Fibroblast of villous mesenchyme (primary cell): ENCODE results near the gene MYBPC1. TPM values are rescaled to one million over a fixed set of nuclear protein-coding genes. Genes with fewer than 3 reads are reported as not detected.

Experiments used
- DNase-seq: peaks from one replicate; pipeline ENCODE4 v3.0.0-alpha.2; 2010; ENCODE audit warnings: low read depth
- H3K4me3 ChIP-seq: 2 replicates; pipeline ENCODE4 v1.5.1; 2011; ENCODE audit warnings: low read depth, mild to moderate bottlenecking, low read length
- CTCF ChIP-seq: IDR thresholded peaks from 2 replicates; pipeline ENCODE4 v1.5.1; 2012; ENCODE audit warnings: low read depth, mild to moderate bottlenecking, low read length; ENCODE audit not compliant: insufficient read depth
- total RNA-seq: library from RNA; depleted of rRNA; stranded (reverse); fragments of >200 nt; gene quantifications from 2 replicates; pipeline ENCODE4 v1.2.3, GENCODE V29; 2012

The MYBPC1 gene
- total RNA-seq, 1 donor = not detected

GRCh38 chr12:101566318-101566717 lies 28.5 kb upstream of the MYBPC1 start:
- no peak for DNase-seq
- H3K4me3 ChIP-seq = no peak overlapping the region
- no peak for TF ChIP-seq CTCF

GRCh38 chr12:101567918-101568317 lies 26.9 kb upstream of the MYBPC1 start:
- TF ChIP-seq CTCF = no peak
- no peak for DNase-seq
- no peak overlapping the region for H3K4me3 ChIP-seq

- peak; percentile 42 for DNase-seq
- TF ChIP-seq CTCF = peak; percentile 36
- H3K4me3 ChIP-seq = no peak overlapping the region
Observed at GRCh38 chr12:101570047-101570446, 24.7 kb upstream of the MYBPC1 start.

GRCh38 chr12:101571105-101571504 lies 23.7 kb upstream of the MYBPC1 start:
- DNase-seq = no peak
- no peak overlapping the region for H3K4me3 ChIP-seq
- no peak for TF ChIP-seq CTCF

GRCh38 chr12:101573743-101574142 lies 21.0 kb upstream of the MYBPC1 start:
- H3K4me3 ChIP-seq = no peak overlapping the region
- DNase-seq = no peak
- no peak for TF ChIP-seq CTCF

- no peak for TF ChIP-seq CTCF
- no peak overlapping the region for H3K4me3 ChIP-seq
- DNase-seq = no peak
Observed at GRCh38 chr12:101578417-101578816, 16.4 kb upstream of the MYBPC1 start.

GRCh38 chr12:101581190-101581589 lies 13.6 kb upstream of the MYBPC1 start:
- DNase-seq = no peak
- no peak overlapping the region for H3K4me3 ChIP-seq
- TF ChIP-seq CTCF = no peak
